HTERT RPE-1 (cell line): Measurements from ENCODE around the gene CENPO.
"Not testable (repeated sequence)": the region's sequence is repeated elsewhere in the genome, so short reads cannot be mapped to it uniquely, and the experiment has no call there.

Experiments used
- in situ Hi-C: fragments of 300-500 bp; cut with MboI; formaldehyde crosslinking; loops from 4 replicates; pipeline ENCODE4 v1.14.3; 2020; ENCODE audit warnings: low sequenced_read_pairs

Gene CENPO

GRCh38 chr2:24787532-24787931 is 5.7 kb upstream of the CENPO start:
- in situ Hi-C loops = no loop called here

- in situ Hi-C loops = no loop called here
These were observed 4.4 kb upstream of the CENPO start for GRCh38 chr2:24788816-24789215.

- in situ Hi-C loops = no loop called here
These were observed 1.8 kb upstream of the CENPO start for GRCh38 chr2:24791452-24791851.

DNA sequence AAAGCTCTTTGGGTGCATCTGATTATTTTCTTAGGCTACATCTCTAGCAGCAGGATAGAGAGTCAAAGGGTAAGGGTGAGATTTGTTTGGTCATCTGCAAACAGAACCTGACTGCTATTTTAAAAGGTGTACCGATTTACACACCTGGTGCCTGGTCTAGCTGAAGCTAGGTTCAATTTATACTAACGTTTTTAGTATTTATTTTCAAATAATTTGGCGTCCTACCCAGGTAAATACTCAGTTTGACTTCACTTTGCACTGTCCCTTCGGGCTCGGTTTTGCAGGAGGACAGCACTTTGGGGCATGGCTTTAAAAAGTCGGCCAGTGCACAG is 717 bp upstream of the CENPO start:
- in situ Hi-C loops = no loop called here

GRCh38 chr2:24793761-24794435 is 673 bp downstream of the CENPO start:
- in situ Hi-C loops = no loop called here

- in situ Hi-C loops = no loop called here
These were observed 4.4 kb downstream of the CENPO start for GRCh38 chr2:24797644-24798043.

DNA sequence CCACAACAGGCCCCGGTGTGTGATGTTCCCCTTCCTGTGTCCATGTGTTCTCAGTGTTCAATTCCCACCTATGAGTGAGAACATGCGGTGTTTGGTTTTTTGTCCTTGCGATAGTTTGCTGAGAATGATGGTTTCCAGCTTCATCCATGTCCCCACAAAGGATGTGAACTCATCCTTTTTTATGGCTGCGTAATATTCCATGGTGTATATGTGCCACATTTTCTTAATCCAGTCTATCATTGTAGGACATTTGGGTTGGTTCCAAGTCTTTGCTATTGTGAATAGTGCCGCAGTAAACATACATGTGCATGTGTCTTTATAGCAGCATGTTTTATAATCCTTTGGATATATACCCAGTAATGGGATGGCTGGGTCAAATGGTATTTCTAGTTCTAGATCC is 7.3 kb downstream of the CENPO start:
- in situ Hi-C loops = not testable (repeated sequence)

- in situ Hi-C loops = not testable (repeated sequence)
These were observed 12.8 kb downstream of the CENPO start for GRCh38 chr2:24805811-24806660.

GRCh38 chr2:24806661-24807036 is 13.4 kb downstream of the CENPO start:
- in situ Hi-C loops = no loop called here

GRCh38 chr2:24809316-24810007 is 16.2 kb downstream of the CENPO start:
- in situ Hi-C loops = no loop called here

DNA sequence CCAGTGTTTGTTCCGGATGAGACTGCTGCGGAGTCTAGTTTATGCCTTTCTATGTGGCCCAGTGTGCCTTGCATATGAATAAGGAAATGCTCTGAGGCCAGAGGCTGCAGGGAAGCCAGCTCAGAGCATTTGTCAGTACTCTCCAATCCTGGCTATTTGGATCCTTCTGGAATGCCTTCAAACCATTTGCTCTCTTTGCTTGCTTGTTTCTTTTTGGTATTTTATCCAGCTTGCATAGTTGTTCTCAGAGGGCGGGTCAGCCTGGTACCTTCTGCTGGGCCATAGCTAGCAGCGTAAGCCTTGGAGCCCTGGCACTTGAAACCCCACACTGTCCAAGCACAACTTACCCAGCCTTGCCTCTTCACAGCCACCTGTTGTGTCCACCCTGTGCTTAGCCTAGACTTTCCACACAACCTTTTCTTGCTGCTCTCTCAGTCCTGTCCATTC is 20.5 kb downstream of the CENPO start:
- in situ Hi-C loops = no loop called here

DNA sequence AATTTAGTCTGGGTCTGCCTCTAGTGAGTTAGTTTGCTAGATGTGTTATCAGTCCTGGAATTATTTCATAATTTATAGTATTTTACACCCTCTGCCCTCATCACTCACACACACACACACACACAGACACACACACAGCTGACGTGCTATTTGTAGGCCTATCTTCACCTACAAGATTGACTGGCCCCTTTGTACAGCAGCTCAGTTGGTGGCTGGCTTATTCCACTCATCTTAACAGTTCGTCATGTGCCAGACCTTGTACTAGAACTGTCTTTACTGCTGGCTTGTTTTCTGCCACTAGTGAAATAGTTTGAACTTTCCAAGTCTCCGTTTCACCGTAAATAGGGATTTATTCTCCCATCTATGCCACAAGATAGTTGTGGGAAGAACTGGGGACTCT is 21.3 kb downstream of the CENPO start:
- in situ Hi-C loops = no loop called here

- in situ Hi-C loops = no loop called here
These were observed 21.9 kb downstream of the CENPO start for GRCh38 chr2:24815171-24815570.

GRCh38 chr2:24816404-24816803 is 23.2 kb downstream of the CENPO start:
- in situ Hi-C loops = no loop called here

DNA sequence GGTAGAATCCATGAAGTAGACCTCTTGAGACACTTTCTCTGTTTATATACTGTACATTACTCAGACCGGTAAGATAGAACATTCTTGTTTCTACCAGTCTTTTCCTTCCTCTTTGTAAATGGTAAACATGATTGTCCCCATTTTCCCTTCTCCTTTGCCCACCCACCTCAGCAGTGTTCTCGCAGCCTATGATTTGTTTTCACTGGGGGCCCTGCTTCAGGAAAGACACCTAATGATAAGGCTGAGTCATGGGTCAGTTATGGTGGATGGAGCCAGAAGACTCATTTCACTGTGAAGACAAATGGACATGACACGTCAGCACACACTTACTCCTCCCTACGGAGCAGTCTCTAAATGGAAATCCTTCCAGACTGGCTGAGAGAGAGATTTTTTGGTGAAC is 23.7 kb downstream of the CENPO start:
- in situ Hi-C loops = no loop called here

DNA sequence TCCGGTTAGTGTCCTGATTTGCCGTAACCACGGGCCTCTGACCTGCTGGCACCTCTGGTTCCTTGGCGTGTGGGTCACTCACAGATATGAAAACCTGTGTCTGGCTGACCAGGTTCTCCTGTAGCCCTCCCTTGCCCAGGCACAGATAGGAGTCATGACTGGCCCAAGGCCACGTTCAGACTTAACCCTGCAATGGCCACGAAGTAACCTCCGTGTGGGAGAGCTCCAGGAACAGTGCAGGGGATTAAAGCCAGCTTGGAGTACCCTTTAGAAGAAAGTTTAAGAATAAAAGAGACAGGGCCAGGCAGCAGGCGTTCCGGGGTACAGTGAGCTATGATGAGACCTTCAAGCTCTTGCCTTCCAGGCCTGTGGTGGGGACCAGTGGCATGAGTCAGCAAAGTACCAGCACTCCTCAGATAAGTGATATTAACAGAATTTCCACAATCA is 25.5 kb downstream of the CENPO start:
- in situ Hi-C loops = no loop called here

DNA sequence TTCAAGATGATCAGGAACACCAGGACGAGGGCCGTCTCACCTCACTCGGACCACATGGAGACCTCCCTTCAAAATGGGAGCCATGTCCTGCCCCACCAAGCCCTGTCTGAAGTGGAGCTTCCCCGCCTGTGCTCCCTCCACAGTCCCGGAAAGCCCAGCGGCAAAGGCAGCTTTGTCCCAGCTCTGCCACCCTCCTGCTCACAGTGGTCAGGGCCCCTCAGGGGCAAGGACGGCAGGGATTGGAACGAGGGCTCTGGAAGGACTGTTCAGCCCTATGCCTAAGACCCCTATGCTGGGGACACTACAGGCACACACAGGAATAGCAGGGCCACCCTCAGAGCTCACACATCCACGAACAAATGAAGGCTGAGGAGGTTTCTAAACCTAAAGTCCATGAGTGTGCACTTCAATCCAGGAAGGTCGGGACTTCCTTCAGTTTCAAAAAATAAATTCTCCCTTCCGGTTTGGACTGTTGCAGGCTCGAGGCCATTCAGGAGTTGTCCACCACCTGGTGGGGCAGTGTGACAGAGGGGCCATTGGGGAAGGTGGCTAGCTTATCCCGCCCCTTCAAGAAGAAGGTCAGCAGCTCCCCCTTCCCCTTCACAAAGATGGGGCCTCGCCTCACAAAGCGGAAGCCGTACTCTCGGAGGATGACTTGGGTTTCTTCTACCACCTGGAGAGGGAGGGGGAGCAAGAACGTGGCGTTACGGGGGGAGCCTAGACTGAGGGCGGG is 26.4 kb downstream of the CENPO start:
- in situ Hi-C loops = no loop called here

DNA sequence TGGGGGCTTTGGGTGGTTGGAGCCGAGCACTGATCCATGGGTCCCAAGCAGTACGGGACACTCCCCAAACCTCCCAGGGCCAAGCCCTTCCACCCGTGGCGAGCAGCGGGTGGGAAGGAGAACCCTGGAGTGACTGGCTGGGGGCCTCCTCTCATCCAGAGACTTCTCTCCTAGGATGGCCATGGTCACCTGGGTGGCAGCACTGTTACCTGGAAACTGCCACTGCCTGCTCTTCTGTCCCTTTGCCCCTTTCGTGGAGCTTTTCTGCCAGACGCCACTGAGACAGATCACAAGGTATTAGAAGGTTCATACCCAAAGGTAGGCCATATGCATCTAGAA is 26.9 kb downstream of the CENPO start:
- in situ Hi-C loops = no loop called here

DNA sequence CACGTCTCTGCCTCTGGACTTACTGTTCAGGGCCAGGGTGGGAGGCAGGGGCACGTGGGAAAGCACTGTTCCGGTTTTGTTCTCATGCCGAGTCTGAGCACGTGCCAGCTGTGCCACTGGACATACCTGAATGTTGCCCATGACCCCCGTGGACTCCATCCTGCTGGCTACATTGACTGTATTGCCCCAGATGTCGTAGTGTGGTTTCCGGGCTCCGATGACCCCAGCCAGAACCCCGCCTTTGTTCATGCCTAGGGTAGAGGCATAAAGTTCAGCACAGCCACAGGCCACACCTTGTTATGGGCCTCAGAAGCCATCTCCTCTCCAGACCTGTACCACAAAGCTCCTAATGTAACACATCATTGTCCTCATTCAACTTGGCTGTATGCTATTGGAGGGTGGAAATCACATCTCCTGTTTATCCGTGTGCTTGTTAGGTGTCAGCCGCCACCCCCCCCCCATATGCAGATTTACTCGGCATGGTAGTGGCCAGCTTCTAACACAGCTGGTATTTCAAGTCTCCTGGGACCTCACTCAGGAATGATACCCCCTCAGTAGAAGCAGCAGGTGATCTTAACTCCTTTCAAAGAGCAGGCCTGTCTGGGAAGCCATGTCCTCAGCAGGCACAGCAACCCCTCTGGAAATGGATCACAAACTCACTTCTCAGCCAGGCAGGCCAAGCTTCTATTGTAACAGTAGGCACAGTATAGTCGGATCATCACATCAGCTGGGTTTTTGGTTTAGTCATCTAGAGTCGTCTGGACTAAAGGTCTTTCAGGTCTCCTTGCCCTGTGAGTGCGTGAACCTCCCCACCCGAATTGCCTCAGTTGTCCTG is 27.6 kb downstream of the CENPO start:
- in situ Hi-C loops = no loop called here

- in situ Hi-C loops = no loop called here
These were observed 28.2 kb downstream of the CENPO start for GRCh38 chr2:24821433-24821891.
